ENCODE results near the gene VSX2.

VSX2 gene

GRCh38 chr14:74223016-74223415, 16.2 kb upstream of the VSX2 start:
- no peak for DNase-seq (ENCODE audit: low read depth)

- DNase-seq (ENCODE audit: low read depth): no peak
Measured at GRCh38 chr14:74231784-74232183, 7.5 kb upstream of the VSX2 start.

- no peak for DNase-seq (ENCODE audit: low read depth)
Measured at GRCh38 chr14:74235017-74235416, 4.2 kb upstream of the VSX2 start.

GRCh38 chr14:74237441-74237840, 1.8 kb upstream of the VSX2 start:
- DNase-seq (ENCODE audit: low read depth): no peak

- DNase-seq (ENCODE audit: low read depth): no peak
Measured at GRCh38 chr14:74239848-74240793, 872 bp downstream of the VSX2 start.

GRCh38 chr14:74240794-74241651, 1.8 kb downstream of the VSX2 start:
- DNase-seq (ENCODE audit: low read depth): no peak

GRCh38 chr14:74241652-74242017, 2.4 kb downstream of the VSX2 start:
- no peak for DNase-seq (ENCODE audit: low read depth)

GRCh38 chr14:74242021-74242779, 3.0 kb downstream of the VSX2 start:
- no peak for DNase-seq (ENCODE audit: low read depth)

GRCh38 chr14:74242780-74243042, 3.5 kb downstream of the VSX2 start:
- no peak for DNase-seq (ENCODE audit: low read depth)

GRCh38 chr14:74243051-74243450, 3.8 kb downstream of the VSX2 start:
- DNase-seq (ENCODE audit: low read depth): no peak

- DNase-seq (ENCODE audit: low read depth): no peak
Measured at GRCh38 chr14:74244115-74244514, 4.9 kb downstream of the VSX2 start.

- DNase-seq (ENCODE audit: low read depth): no peak
Measured at GRCh38 chr14:74245292-74245691, 6.0 kb downstream of the VSX2 start.

- DNase-seq (ENCODE audit: low read depth): no peak
Measured at GRCh38 chr14:74246542-74246941, 7.3 kb downstream of the VSX2 start.

- DNase-seq (ENCODE audit: low read depth): no peak
Measured at GRCh38 chr14:74248017-74248416, 8.8 kb downstream of the VSX2 start.

GRCh38 chr14:74249433-74250375, 10.5 kb downstream of the VSX2 start:
- DNase-seq (ENCODE audit: low read depth): no peak

- no peak for DNase-seq (ENCODE audit: low read depth)
Measured at GRCh38 chr14:74255281-74255680, 16.0 kb downstream of the VSX2 start.

- DNase-seq (ENCODE audit: low read depth): no peak
Measured at GRCh38 chr14:74257078-74257940, 18.1 kb downstream of the VSX2 start.

- no peak for DNase-seq (ENCODE audit: low read depth)
Measured at GRCh38 chr14:74257941-74258763, 18.9 kb downstream of the VSX2 start.

- DNase-seq (ENCODE audit: low read depth): no peak
Measured at GRCh38 chr14:74258764-74259035, 19.5 kb downstream of the VSX2 start.

GRCh38 chr14:74259513-74259912, 20.3 kb downstream of the VSX2 start:
- DNase-seq (ENCODE audit: low read depth): no peak

Measured in GM04504 (cell line).